DOHH2 (cell line): ENCODE results near the gene ANKHD1.

Experiments
- H3F3A ChIP-seq: fragments of 200-600 bp; sonication (generic), shearing (Covaris generic); 2 replicates; pipeline ENCODE4 v1.6.0; 2016; ENCODE audit warnings: antibody characterized with exemption, mild to moderate bottlenecking; ENCODE audit not compliant: control insufficient read depth, insufficient read depth
- H3K27ac ChIP-seq: fragments of 200-600 bp; sonication (generic); 2 replicates; pipeline ENCODE4 v1.5.1; 2014; ENCODE audit warnings: low read depth, mild to moderate bottlenecking, low read length, moderate library complexity
- H3K27me3 ChIP-seq: fragments of 200-600 bp; sonication (generic); 2 replicates; pipeline ENCODE4 v1.6.1; 2014; ENCODE audit warnings: mild to moderate bottlenecking, low read length, mixed read lengths; ENCODE audit not compliant: control insufficient read depth
- H3K36me3 ChIP-seq: fragments of 200-600 bp; sonication (generic); 2 replicates; pipeline ENCODE4 v1.6.1; 2014; ENCODE audit warnings: mild to moderate bottlenecking, low read length, moderate library complexity, mixed read lengths; ENCODE audit not compliant: control insufficient read depth
- H3K4me1 ChIP-seq: fragments of 200-600 bp; sonication (generic); 2 replicates; pipeline ENCODE4 v1.6.1; 2014; ENCODE audit warnings: mild to moderate bottlenecking, low read length, mixed read lengths; ENCODE audit not compliant: control insufficient read depth
- H3K4me2 ChIP-seq: fragments of 200-600 bp; sonication (generic); 2 replicates; pipeline ENCODE4 v1.6.0; 2014; ENCODE audit warnings: mild to moderate bottlenecking, low read length, moderate library complexity
- H3K4me3 ChIP-seq: fragments of 200-600 bp; sonication (generic); 2 replicates; pipeline ENCODE4 v1.5.1; 2014; ENCODE audit warnings: mild to moderate bottlenecking, low read length, mixed read lengths
- H3K79me2 ChIP-seq: fragments of 200-600 bp; sonication (generic); 2 replicates; pipeline ENCODE4 v1.6.1; 2014; ENCODE audit warnings: mild to moderate bottlenecking, low read length, mixed read lengths; ENCODE audit not compliant: control insufficient read depth
- H3K9me2 ChIP-seq: fragments of 200-600 bp; sonication (generic); replicated peaks from 2 replicates; pipeline ENCODE4 v1.6.1; 2014; ENCODE audit warnings: mild to moderate bottlenecking, low read length, mixed read lengths; ENCODE audit not compliant: control insufficient read depth
- H3K9me3 ChIP-seq: fragments of 200-600 bp; sonication (generic); 2 replicates; pipeline ENCODE4 v1.6.1; 2014; ENCODE audit warnings: antibody characterized with exemption, low read length, mixed read lengths; ENCODE audit not compliant: control insufficient read depth, insufficient read depth
- H4K20me1 ChIP-seq: fragments of 200-600 bp; sonication (generic); 2 replicates; pipeline ENCODE4 v1.6.0; 2014; ENCODE audit warnings: low read depth, mild to moderate bottlenecking, antibody characterized with exemption, low read length, moderate library complexity; ENCODE audit not compliant: control insufficient read depth, insufficient read depth
- CTCF ChIP-seq: fragments of 200-600 bp; sonication (generic); IDR thresholded peaks from one replicate; pipeline ENCODE4 v1.5.1; 2014; ENCODE audit warnings: antibody characterized with exemption, mild to moderate bottlenecking, low read depth, low read length; ENCODE audit not compliant: poor library complexity, severe bottlenecking
- EZH2phosphoT487 ChIP-seq: fragments of 200-600 bp; sonication (generic); IDR thresholded peaks from 2 replicates; pipeline ENCODE4 v1.6.1; 2017; ENCODE audit warnings: borderline replicate concordance, mild to moderate bottlenecking, antibody characterized with exemption, low read length, moderate library complexity, mixed read lengths

The ANKHD1 gene

DNA sequence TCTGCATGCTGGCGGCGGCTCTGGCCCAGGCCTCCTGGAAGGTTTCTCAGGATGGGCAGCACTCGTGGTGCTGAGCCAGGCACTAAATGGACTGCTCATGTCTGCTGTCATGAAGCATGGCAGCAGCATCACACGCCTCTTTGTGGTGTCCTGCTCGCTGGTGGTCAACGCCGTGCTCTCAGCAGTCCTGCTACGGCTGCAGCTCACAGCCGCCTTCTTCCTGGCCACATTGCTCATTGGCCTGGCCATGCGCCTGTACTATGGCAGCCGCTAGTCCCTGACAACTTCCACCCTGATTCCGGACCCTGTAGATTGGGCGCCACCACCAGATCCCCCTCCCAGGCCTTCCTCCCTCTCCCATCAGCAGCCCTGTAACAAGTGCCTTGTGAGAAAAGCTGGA, 166.2 kb downstream of the ANKHD1 start:
- Histone ChIP-seq H3K27ac (no peak overlapping the region), H3K4me3 (no peak overlapping the region)

GRCh38 chr5:140568443-140569063, 166.9 kb downstream of the ANKHD1 start:
- Histone ChIP-seq H3F3A (no peaks in the 10 kb centered on the region), H3K9me3 (no peaks in the 10 kb centered on the region), H3K27me3 (no peaks in the 10 kb centered on the region), H3K4me2 (no peak overlapping the region), H3K36me3 (peaks cover 41% of the 10 kb centered on the region), H3K4me3 (no peak overlapping the region), H3K79me2 (peaks cover 33% of the 10 kb centered on the region), H3K9me2 (no peaks in the 10 kb centered on the region), H3K4me1 (peaks cover 20% of the 10 kb centered on the region), H4K20me1 (no peaks in the 10 kb centered on the region), H3K27ac (no peak overlapping the region)
- no peak for TF ChIP-seq CTCF
- no peak for TF ChIP-seq EZH2phosphoT487

More for the DNA sequence above, 166.2 kb downstream of the ANKHD1 start:
- H3K79me2 ChIP-seq: peaks cover 35% of the 10 kb centered on the region
- no peaks in the 10 kb centered on the region for H3K9me3 ChIP-seq
- H4K20me1 ChIP-seq: no peaks in the 10 kb centered on the region
- no peaks in the 10 kb centered on the region for H3K9me2 ChIP-seq
- H3K4me2 ChIP-seq: no peak overlapping the region
- H3F3A ChIP-seq: no peaks in the 10 kb centered on the region
- H3K4me1 ChIP-seq: peaks cover 23% of the 10 kb centered on the region
- no peaks in the 10 kb centered on the region for H3K27me3 ChIP-seq
- H3K36me3 ChIP-seq: peaks cover 41% of the 10 kb centered on the region
- TF ChIP-seq EZH2phosphoT487 (no peak), CTCF (no peak)

GRCh38 chr5:140569197-140569596, 167.6 kb downstream of the ANKHD1 start:
- Histone ChIP-seq H3K27me3 (no peaks in the 10 kb centered on the region), H3K9me2 (no peaks in the 10 kb centered on the region), H3K9me3 (no peaks in the 10 kb centered on the region), H3K27ac (no peak overlapping the region), H4K20me1 (no peaks in the 10 kb centered on the region), H3K4me1 (peaks cover 14% of the 10 kb centered on the region), H3K4me3 (no peak overlapping the region), H3K4me2 (no peak overlapping the region), H3F3A (no peaks in the 10 kb centered on the region), H3K36me3 (peaks cover 41% of the 10 kb centered on the region), H3K79me2 (peaks cover 27% of the 10 kb centered on the region)
- TF ChIP-seq CTCF (no peak), EZH2phosphoT487 (no peak)
